Astrocyte of the spinal cord (primary cell): ENCODE measurements around the gene SSC5D.

Experiments used
- DNase-seq: peaks from one replicate; pipeline ENCODE4 v3.0.0; 2011; ENCODE audit warnings: low read depth, low spot score
- H3K4me3 ChIP-seq: 2 replicates; pipeline ENCODE4 v1.5.1; 2011; ENCODE audit warnings: low read depth, mild to moderate bottlenecking, low read length, moderate library complexity
- CTCF ChIP-seq: IDR thresholded peaks from 2 replicates; pipeline ENCODE4 v1.5.1; 2012; ENCODE audit warnings: low read depth, mild to moderate bottlenecking, low read length, inconsistent platforms
- in situ Hi-C: cut with HindIII; loops from 2 replicates; pipeline ENCODE4 v1.10.0; 2017; ENCODE audit warnings: low sequenced_read_pairs

The SSC5D gene

GRCh38 chr19:55544776-55545439, 56.7 kb downstream of the SSC5D start:
- H3K4me3 ChIP-seq = no peak overlapping the region
- TF ChIP-seq CTCF = no peak
- DNase-seq = no peak
- in situ Hi-C loops = no loop called here

GRCh38 chr19:55545443-55545842, 57.2 kb downstream of the SSC5D start, which contains the start of gene SBK3:
Gene SBK3 (minus strand): TSS chr19:55545543. CDS start chr19:55545543, 0 bp downstream.
- no peak within 1 kb of the TSS for H3K4me3 ChIP-seq
- in situ Hi-C loops = no loop called here
- no peak for TF ChIP-seq CTCF

GRCh38 chr19:55546011-55546410, 57.8 kb downstream of the SSC5D start:
- H3K4me3 ChIP-seq = no peak overlapping the region
- no peak for TF ChIP-seq CTCF
- DNase-seq = no peak
- in situ Hi-C loops = no loop called here

More at GRCh38 chr19:55545443-55545842, 57.2 kb downstream of the SSC5D start, which contains the start of gene SBK3:
- DNase-seq = no peak

DNA sequence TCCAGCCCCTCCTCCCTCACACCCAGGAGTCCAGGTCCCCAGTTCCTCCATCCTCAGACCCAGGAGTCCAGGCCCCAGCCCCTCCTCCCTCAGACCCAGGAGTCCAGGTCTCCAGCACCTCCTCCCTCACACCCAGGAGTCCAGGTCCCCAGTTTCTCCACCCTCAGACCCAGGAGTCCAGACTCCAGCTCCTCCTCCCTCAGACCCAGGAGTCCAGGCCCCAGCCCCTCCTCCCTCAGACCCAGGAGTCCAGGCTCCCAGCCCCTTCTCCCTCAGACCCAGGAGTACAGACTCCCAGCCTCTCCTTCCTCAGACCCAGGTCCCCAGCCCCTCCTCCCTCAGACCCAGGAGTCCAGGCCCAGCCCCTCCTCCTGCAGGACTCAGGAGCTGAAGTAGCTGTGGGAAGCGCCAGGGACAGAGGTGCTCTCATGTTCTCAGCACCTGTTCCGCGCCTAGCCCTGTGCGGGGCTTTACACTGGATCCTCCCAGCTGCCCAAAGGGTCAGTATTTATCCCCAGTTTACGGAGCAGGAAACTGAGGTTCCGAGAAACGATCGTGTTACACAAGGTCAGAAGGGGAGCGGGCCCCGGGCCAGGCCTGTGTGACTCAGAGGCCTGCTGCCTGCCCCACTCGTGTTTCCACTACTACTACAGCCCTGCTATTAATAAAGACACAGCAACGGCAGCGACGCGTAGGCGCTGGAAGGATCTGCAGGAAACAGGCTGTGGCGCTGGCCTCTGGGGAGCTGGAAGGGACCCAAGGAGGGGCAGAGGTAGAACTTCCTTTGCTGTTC, 58.8 kb downstream of the SSC5D start:
- peak; percentile 68 for DNase-seq
- no peak for TF ChIP-seq CTCF
- no peak overlapping the region for H3K4me3 ChIP-seq
- in situ Hi-C loops = no loop called here

- DNase-seq = peak; percentile 85
- peak; percentile 1 for TF ChIP-seq CTCF
- peak overlapping the region; percentile 15 for H3K4me3 ChIP-seq
- in situ Hi-C loops = no loop called here
Measured at GRCh38 chr19:55549500-55550320, 61.5 kb downstream of the SSC5D start.

- H3K4me3 ChIP-seq = no peak overlapping the region
- in situ Hi-C loops = no loop called here
- DNase-seq = no peak
- no peak for TF ChIP-seq CTCF
Measured at GRCh38 chr19:55550321-55550650, 62.0 kb downstream of the SSC5D start.
